ENCODE results near the gene TMEM41A.
"Not testable (repeated sequence)": the region's sequence is repeated elsewhere in the genome, so short reads cannot be mapped to it uniquely, and the experiment has no call there.

TMEM41A gene

GRCh38 chr3:185489462-185489861 lies 9.4 kb downstream of the TMEM41A start:
- H3K4me1 ChIP-seq (ENCODE audit: control insufficient read depth in 2 of 2, insufficient read depth in 2 of 2, low read length in 2 of 2): peaks cover 0 to 5% of the 10 kb centered on the region in 2 donors
- H3K27me3 ChIP-seq (ENCODE audit: control insufficient read depth in 2 of 2, insufficient read depth in 2 of 2, low read length in 2 of 2): no peaks in the 10 kb centered on the region
- peaks cover 25 to 52% of the 10 kb centered on the region in 2 donors for H3K36me3 ChIP-seq (ENCODE audit: control insufficient read depth in 2 of 2, insufficient read depth in 2 of 2, low read length in 2 of 2)
- H3K9ac ChIP-seq (ENCODE audit: low read depth in 1 of 2, low read length in 2 of 2): no peak overlapping the region
- no peaks in the 10 kb centered on the region for H3K9me3 ChIP-seq (ENCODE audit: control insufficient read depth in 2 of 2, low read length in 2 of 2)
- H3K4me3 ChIP-seq (ENCODE audit: low read length in 2 of 2): no peak overlapping the region
- H3K27ac ChIP-seq (ENCODE audit: low read depth in 2 of 2, low read length in 2 of 2): no peak overlapping the region

GRCh38 chr3:185488465-185488864 lies 10.4 kb downstream of the TMEM41A start:
- Histone ChIP-seq H3K9ac (ENCODE audit: low read depth in 1 of 2, low read length in 2 of 2) (no peak overlapping the region), H3K27me3 (ENCODE audit: control insufficient read depth in 2 of 2, insufficient read depth in 2 of 2, low read length in 2 of 2) (no peaks in the 10 kb centered on the region), H3K4me1 (ENCODE audit: control insufficient read depth in 2 of 2, insufficient read depth in 2 of 2, low read length in 2 of 2) (peaks cover 0 to 5% of the 10 kb centered on the region in 2 donors), H3K27ac (ENCODE audit: low read depth in 2 of 2, low read length in 2 of 2) (no peak overlapping the region), H3K9me3 (ENCODE audit: control insufficient read depth in 2 of 2, low read length in 2 of 2) (no peaks in the 10 kb centered on the region), H3K36me3 (ENCODE audit: control insufficient read depth in 2 of 2, insufficient read depth in 2 of 2, low read length in 2 of 2) (peaks cover 18 to 48% of the 10 kb centered on the region in 2 donors), H3K4me3 (ENCODE audit: low read length in 2 of 2) (no peak overlapping the region)

- Histone ChIP-seq H3K4me1 (ENCODE audit: control insufficient read depth in 2 of 2, insufficient read depth in 2 of 2, low read length in 2 of 2) (peaks cover 0 to 5% of the 10 kb centered on the region in 2 donors), H3K36me3 (ENCODE audit: control insufficient read depth in 2 of 2, insufficient read depth in 2 of 2, low read length in 2 of 2) (peaks cover 30 to 52% of the 10 kb centered on the region in 2 donors), H3K4me3 (ENCODE audit: low read length in 2 of 2) (no peak overlapping the region), H3K27me3 (ENCODE audit: control insufficient read depth in 2 of 2, insufficient read depth in 2 of 2, low read length in 2 of 2) (no peaks in the 10 kb centered on the region), H3K9ac (ENCODE audit: low read depth in 1 of 2, low read length in 2 of 2) (no peak overlapping the region), H3K27ac (ENCODE audit: low read depth in 2 of 2, low read length in 2 of 2) (no peak overlapping the region), H3K9me3 (ENCODE audit: control insufficient read depth in 2 of 2, low read length in 2 of 2) (no peaks in the 10 kb centered on the region)
Observed at GRCh38 chr3:185486394-185486793, 12.4 kb downstream of the TMEM41A start.

- no peak overlapping the region for H3K9ac ChIP-seq (ENCODE audit: low read depth in 1 of 2, low read length in 2 of 2)
- H3K27ac ChIP-seq (ENCODE audit: low read depth in 2 of 2, low read length in 2 of 2): no peak overlapping the region
- H3K4me1 ChIP-seq (ENCODE audit: control insufficient read depth in 2 of 2, insufficient read depth in 2 of 2, low read length in 2 of 2): no peaks in the 10 kb centered on the region
- no peaks in the 10 kb centered on the region for H3K9me3 ChIP-seq (ENCODE audit: control insufficient read depth in 2 of 2, low read length in 2 of 2)
- no peaks in the 10 kb centered on the region for H3K27me3 ChIP-seq (ENCODE audit: control insufficient read depth in 2 of 2, insufficient read depth in 2 of 2, low read length in 2 of 2)
- H3K4me3 ChIP-seq (ENCODE audit: low read length in 2 of 2): no peak overlapping the region
- peaks cover 43 to 53% of the 10 kb centered on the region in 2 donors for H3K36me3 ChIP-seq (ENCODE audit: control insufficient read depth in 2 of 2, insufficient read depth in 2 of 2, low read length in 2 of 2)
Observed at GRCh38 chr3:185484296-185484695, 14.5 kb downstream of the TMEM41A start.

GRCh38 chr3:185479373-185479945 lies 19.4 kb downstream of the TMEM41A start:
- H3K27me3 ChIP-seq (ENCODE audit: control insufficient read depth in 2 of 2, insufficient read depth in 2 of 2, low read length in 2 of 2): no peaks in the 10 kb centered on the region
- H3K27ac ChIP-seq (ENCODE audit: low read depth in 2 of 2, low read length in 2 of 2): no peak overlapping the region
- no peak overlapping the region for H3K4me3 ChIP-seq (ENCODE audit: low read length in 2 of 2)
- H3K9me3 ChIP-seq (ENCODE audit: control insufficient read depth in 2 of 2, low read length in 2 of 2): no peaks in the 10 kb centered on the region
- H3K36me3 ChIP-seq (ENCODE audit: control insufficient read depth in 2 of 2, insufficient read depth in 2 of 2, low read length in 2 of 2): peaks cover 41 to 58% of the 10 kb centered on the region in 2 donors
- H3K9ac ChIP-seq (ENCODE audit: low read depth in 1 of 2, low read length in 2 of 2): no peak overlapping the region
- peaks cover 0 to 4% of the 10 kb centered on the region in 2 donors for H3K4me1 ChIP-seq (ENCODE audit: control insufficient read depth in 2 of 2, insufficient read depth in 2 of 2, low read length in 2 of 2)

GRCh38 chr3:185477316-185477715 lies 21.5 kb downstream of the TMEM41A start:
- H3K36me3 ChIP-seq (ENCODE audit: control insufficient read depth in 2 of 2, insufficient read depth in 2 of 2, low read length in 2 of 2): peaks cover 43 to 66% of the 10 kb centered on the region in 2 donors
- no peaks in the 10 kb centered on the region for H3K27me3 ChIP-seq (ENCODE audit: control insufficient read depth in 2 of 2, insufficient read depth in 2 of 2, low read length in 2 of 2)
- no peaks in the 10 kb centered on the region for H3K9me3 ChIP-seq (ENCODE audit: control insufficient read depth in 2 of 2, low read length in 2 of 2)
- peaks cover 0 to 4% of the 10 kb centered on the region in 2 donors for H3K4me1 ChIP-seq (ENCODE audit: control insufficient read depth in 2 of 2, insufficient read depth in 2 of 2, low read length in 2 of 2)
- H3K27ac ChIP-seq (ENCODE audit: low read depth in 2 of 2, low read length in 2 of 2): no peak overlapping the region
- no peak overlapping the region for H3K9ac ChIP-seq (ENCODE audit: low read depth in 1 of 2, low read length in 2 of 2)
- no peak overlapping the region for H3K4me3 ChIP-seq (ENCODE audit: low read length in 2 of 2)

GRCh38 chr3:185474922-185475321 lies 23.9 kb downstream of the TMEM41A start:
- not testable (repeated sequence) for H3K4me3 ChIP-seq (ENCODE audit: low read length in 2 of 2); H3K9me3 ChIP-seq (ENCODE audit: control insufficient read depth in 2 of 2, low read length in 2 of 2); H3K4me1 ChIP-seq (ENCODE audit: control insufficient read depth in 2 of 2, insufficient read depth in 2 of 2, low read length in 2 of 2); H3K9ac ChIP-seq (ENCODE audit: low read depth in 1 of 2, low read length in 2 of 2); H3K27ac ChIP-seq (ENCODE audit: low read depth in 2 of 2, low read length in 2 of 2); H3K27me3 ChIP-seq (ENCODE audit: control insufficient read depth in 2 of 2, insufficient read depth in 2 of 2, low read length in 2 of 2)
- H3K36me3 ChIP-seq (ENCODE audit: control insufficient read depth in 2 of 2, insufficient read depth in 2 of 2, low read length in 2 of 2): peaks cover 22 to 49% of the 10 kb centered on the region in 2 donors

- Histone ChIP-seq H3K36me3 (ENCODE audit: control insufficient read depth in 2 of 2, insufficient read depth in 2 of 2, low read length in 2 of 2) (peaks cover 29 to 47% of the 10 kb centered on the region in 2 donors), H3K9ac (ENCODE audit: low read depth in 1 of 2, low read length in 2 of 2) (no peak overlapping the region), H3K27ac (ENCODE audit: low read depth in 2 of 2, low read length in 2 of 2) (no peak overlapping the region), H3K27me3 (ENCODE audit: control insufficient read depth in 2 of 2, insufficient read depth in 2 of 2, low read length in 2 of 2) (no peaks in the 10 kb centered on the region), H3K4me3 (ENCODE audit: low read length in 2 of 2) (no peak overlapping the region), H3K4me1 (ENCODE audit: control insufficient read depth in 2 of 2, insufficient read depth in 2 of 2, low read length in 2 of 2) (peaks cover 0 to 4% of the 10 kb centered on the region in 2 donors), H3K9me3 (ENCODE audit: control insufficient read depth in 2 of 2, low read length in 2 of 2) (no peaks in the 10 kb centered on the region)
Observed at GRCh38 chr3:185473290-185473815, 25.5 kb downstream of the TMEM41A start.

- Histone ChIP-seq H3K4me1 (ENCODE audit: control insufficient read depth in 2 of 2, insufficient read depth in 2 of 2, low read length in 2 of 2) (no peaks in the 10 kb centered on the region), H3K36me3 (ENCODE audit: control insufficient read depth in 2 of 2, insufficient read depth in 2 of 2, low read length in 2 of 2) (peaks cover 47 to 52% of the 10 kb centered on the region in 2 donors), H3K9me3 (ENCODE audit: control insufficient read depth in 2 of 2, low read length in 2 of 2) (no peaks in the 10 kb centered on the region), H3K27me3 (ENCODE audit: control insufficient read depth in 2 of 2, insufficient read depth in 2 of 2, low read length in 2 of 2) (no peaks in the 10 kb centered on the region), H3K4me3 (ENCODE audit: low read length in 2 of 2) (no peak overlapping the region), H3K9ac (ENCODE audit: low read depth in 1 of 2, low read length in 2 of 2) (no peak overlapping the region), H3K27ac (ENCODE audit: low read depth in 2 of 2, low read length in 2 of 2) (no peak overlapping the region)
Observed at GRCh38 chr3:185470323-185470722, 28.5 kb downstream of the TMEM41A start.

GRCh38 chr3:185469542-185469941 lies 29.3 kb downstream of the TMEM41A start:
- H3K27ac ChIP-seq (ENCODE audit: low read depth in 2 of 2, low read length in 2 of 2): no peak overlapping the region
- H3K4me1 ChIP-seq (ENCODE audit: control insufficient read depth in 2 of 2, insufficient read depth in 2 of 2, low read length in 2 of 2): no peaks in the 10 kb centered on the region
- no peak overlapping the region for H3K9ac ChIP-seq (ENCODE audit: low read depth in 1 of 2, low read length in 2 of 2)
- peaks cover 48 to 51% of the 10 kb centered on the region in 2 donors for H3K36me3 ChIP-seq (ENCODE audit: control insufficient read depth in 2 of 2, insufficient read depth in 2 of 2, low read length in 2 of 2)
- H3K4me3 ChIP-seq (ENCODE audit: low read length in 2 of 2): no peak overlapping the region
- no peaks in the 10 kb centered on the region for H3K9me3 ChIP-seq (ENCODE audit: control insufficient read depth in 2 of 2, low read length in 2 of 2)
- no peaks in the 10 kb centered on the region for H3K27me3 ChIP-seq (ENCODE audit: control insufficient read depth in 2 of 2, insufficient read depth in 2 of 2, low read length in 2 of 2)
